DND-41 (cell line): ENCODE data around the gene BATF.

Source experiments
- ATAC-seq: fragments of 200-7000 bp; cut with Tn5 transposase; 3 replicates; pipeline ENCODE4 v1.9.1; 2021; ENCODE audit warnings: low read depth; ENCODE audit not compliant: insufficient read depth
- DNase-seq: peaks from one replicate; pipeline ENCODE4 v3.0.0-alpha.2; 2020
- H2AFZ ChIP-seq: 2 replicates; pipeline ENCODE4 v1.6.0; 2012; ENCODE audit warnings: low read depth, low read length
- H3K27ac ChIP-seq: 2 replicates; pipeline ENCODE4 v1.5.1; 2012; ENCODE audit warnings: low read length, inconsistent platforms
- H3K27me3 ChIP-seq: fragments of 200-600 bp; sonication (generic); 2 replicates; pipeline ENCODE4 v1.6.0; 2012; ENCODE audit warnings: low read length, mild to moderate bottlenecking, inconsistent platforms; ENCODE audit not compliant: insufficient read depth, poor library complexity
- H3K36me3 ChIP-seq: 2 replicates; pipeline ENCODE4 v1.5.1; 2012; ENCODE audit warnings: low read length, inconsistent platforms; ENCODE audit not compliant: insufficient read depth
- H3K4me1 ChIP-seq: 2 replicates; pipeline ENCODE4 v1.5.1; 2012; ENCODE audit warnings: mild to moderate bottlenecking, low read length; ENCODE audit not compliant: insufficient read depth
- H3K4me2 ChIP-seq: 2 replicates; pipeline ENCODE4 v1.6.0; 2012; ENCODE audit warnings: mild to moderate bottlenecking, moderate library complexity, low read length, inconsistent platforms; ENCODE audit not compliant: insufficient read depth
- H3K4me3 ChIP-seq, 2 experiments: fragments of 200-600 bp in 1 of 2; shearing (Covaris generic) in 1 of 2; 2 replicates each; pipeline ENCODE4 v1.5.1; 2012 to 2016; ENCODE audit warnings: inconsistent platforms in 2 of 2, low read length in 2 of 2, mild to moderate bottlenecking in 2 of 2, low read depth in 1 of 2, moderate library complexity in 1 of 2
- H3K79me2 ChIP-seq: 2 replicates; pipeline ENCODE4 v1.6.0; 2012; ENCODE audit warnings: low read length, inconsistent platforms; ENCODE audit not compliant: insufficient read depth
- H3K9ac ChIP-seq: 2 replicates; pipeline ENCODE4 v1.6.0; 2012; ENCODE audit warnings: low read depth, mild to moderate bottlenecking, inconsistent platforms, low read length, moderate library complexity
- H3K9me3 ChIP-seq: 2 replicates; pipeline ENCODE4 v1.5.1; 2012; ENCODE audit warnings: low read length, moderate library complexity, mild to moderate bottlenecking, inconsistent platforms; ENCODE audit not compliant: insufficient read depth, severe bottlenecking
- H4K20me1 ChIP-seq: 2 replicates; pipeline ENCODE4 v1.6.0; 2012; ENCODE audit warnings: low read length; ENCODE audit not compliant: insufficient read depth
- CTCF ChIP-seq: IDR thresholded peaks from 2 replicates; pipeline ENCODE4 v1.5.1; 2012; ENCODE audit warnings: borderline replicate concordance, low read length, moderate library complexity, mild to moderate bottlenecking; ENCODE audit not compliant: poor library complexity, severe bottlenecking; ENCODE audit errors: extremely low read depth
- EZH2 ChIP-seq: IDR thresholded peaks from 3 replicates; pipeline ENCODE4 v1.6.1; 2012; ENCODE audit warnings: borderline replicate concordance, low read depth, mild to moderate bottlenecking, moderate library complexity, low read length, inconsistent platforms; ENCODE audit not compliant: severe bottlenecking

Gene BATF

GRCh38 chr14:75553761-75554364 is 31.6 kb downstream of the BATF start:
- DNase-seq = no peak
- Histone ChIP-seq H4K20me1 (no peaks in the 10 kb centered on the region), H3K4me2 (no peak overlapping the region), H3K79me2 (no peaks in the 10 kb centered on the region), H2AFZ (no peak overlapping the region), H3K4me3 (no peak overlapping the region), H3K27ac (no peak overlapping the region), H3K36me3 (no peaks in the 10 kb centered on the region), H3K27me3 (peaks cover 2% of the 10 kb centered on the region), H3K4me1 (no peaks in the 10 kb centered on the region), H3K9me3 (no peaks in the 10 kb centered on the region), H3K9ac (no peak overlapping the region)
- no peak for ATAC-seq
- TF ChIP-seq EZH2 (no peak), CTCF (no peak)

GRCh38 chr14:75554482-75554881 is 32.2 kb downstream of the BATF start:
- no peaks in the 10 kb centered on the region for H3K79me2 ChIP-seq
- no peak overlapping the region for H3K27ac ChIP-seq
- no peak overlapping the region for H3K4me2 ChIP-seq
- no peaks in the 10 kb centered on the region for H4K20me1 ChIP-seq
- TF ChIP-seq CTCF (no peak), EZH2 (no peak)
- H3K36me3 ChIP-seq = no peaks in the 10 kb centered on the region
- peaks cover 2% of the 10 kb centered on the region for H3K27me3 ChIP-seq
- H3K4me3 ChIP-seq = no peak overlapping the region
- no peak overlapping the region for H3K9ac ChIP-seq
- H3K9me3 ChIP-seq = no peaks in the 10 kb centered on the region
- ATAC-seq = no peak
- H3K4me1 ChIP-seq = no peaks in the 10 kb centered on the region
- DNase-seq = no peak
- no peak overlapping the region for H2AFZ ChIP-seq

GRCh38 chr14:75558440-75558839 is 36.2 kb downstream of the BATF start:
- TF ChIP-seq CTCF = no peak
- TF ChIP-seq EZH2 = no peak
- ATAC-seq (no peak), DNase-seq (no peak)
- no peaks in the 10 kb centered on the region for H3K27me3 ChIP-seq
- no peak overlapping the region for H3K27ac ChIP-seq
- H3K9me3 ChIP-seq = no peaks in the 10 kb centered on the region
- peaks cover 2% of the 10 kb centered on the region; the same call in 1 of the 2 replicates for H4K20me1 ChIP-seq
- no peaks in the 10 kb centered on the region for H3K36me3 ChIP-seq
- H3K4me1 ChIP-seq = no peaks in the 10 kb centered on the region
- H3K4me3 ChIP-seq = no peak overlapping the region
- H3K9ac ChIP-seq = no peak overlapping the region
- no peaks in the 10 kb centered on the region for H3K79me2 ChIP-seq
- H2AFZ ChIP-seq = no peak overlapping the region
- no peak overlapping the region for H3K4me2 ChIP-seq
